H1 (cell line): Measurements from ENCODE around the gene NR2E1. TPM values are rescaled to one million over a fixed set of nuclear protein-coding genes. Genes with fewer than 3 reads are reported as not detected.
A peak's percentile ranks its signal among the peaks of the same experiment; 100 is the strongest.

Experiments
- CTCF ChIA-PET: fragments of 300-600 bp; sonication (Branson Sonifier 250); formaldehyde crosslinking; loops from one replicate; lab custom pipeline; 2021; ENCODE audit not compliant: partially characterized antibody; lab: Charles Lee
- POLR2A ChIA-PET: fragments of 300-600 bp; sonication (Branson Sonifier 250); formaldehyde crosslinking; loops from one replicate; lab custom pipeline; 2021; ENCODE audit warnings: inconsistent platforms; ENCODE audit not compliant: partially characterized antibody; lab: Charles Lee
- DNase-seq, 2 experiments: peaks; one replicate each; pipeline versions ENCODE4 v3.0.0 to v3.0.0-alpha.2; 2010 to 2022; ENCODE audit warnings: low spot score in 2 of 2, low read depth in 1 of 2, mixed read lengths in 1 of 2
- FAIRE-seq: peaks from 2 replicates; lab custom pipeline; 2011; peaks lifted over from hg19 to GRCh38; lab: Jason Lieb, UNC
- H2AFZ ChIP-seq: 2 replicates; pipeline ENCODE4 v1.8.1; 2012; ENCODE audit warnings: low read length, inconsistent platforms
- H2AK5ac ChIP-seq: 2 replicates; pipeline ENCODE4 v1.6.1; 2013; ENCODE audit warnings: low read depth, low read length
- H2BK120ac ChIP-seq: replicated peaks from 2 replicates; pipeline ENCODE3; 2013; ENCODE audit warnings: low read depth, low read length, inconsistent platforms
- H2BK12ac ChIP-seq: 2 replicates; pipeline ENCODE4 v1.6.1; 2013; ENCODE audit warnings: low read depth, low read length
- H2BK15ac ChIP-seq: 2 replicates; pipeline ENCODE4 v1.6.1; 2013; ENCODE audit warnings: low read length
- H2BK20ac ChIP-seq: 2 replicates; pipeline ENCODE4 v1.6.1; 2013; ENCODE audit warnings: low read length
- H2BK5ac ChIP-seq: 2 replicates; pipeline ENCODE4 v1.6.1; 2013; ENCODE audit warnings: low read depth, low read length
- H3K14ac ChIP-seq: 2 replicates; pipeline ENCODE4 v1.6.1; 2013; ENCODE audit warnings: inconsistent platforms; ENCODE audit not compliant: insufficient read length
- H3K18ac ChIP-seq: 2 replicates; pipeline ENCODE4 v1.6.1; 2013; ENCODE audit warnings: low read length; ENCODE audit errors: extremely low read depth
- H3K23ac ChIP-seq: 2 replicates; pipeline ENCODE4 v1.6.1; 2013; ENCODE audit warnings: inconsistent platforms; ENCODE audit not compliant: insufficient read length
- H3K23me2 ChIP-seq: 2 replicates; pipeline ENCODE4 v1.6.1; 2013; ENCODE audit warnings: low read depth, low read length
- H3K27ac ChIP-seq: 2 replicates; pipeline ENCODE4 v1.6.1; 2011; ENCODE audit warnings: low read depth, low read length, inconsistent platforms
- H3K27me3 ChIP-seq, 4 experiments: replicated peaks in 1 of 4; 1 replicate in 1 of 4; 2 replicates in 3 of 4; pipeline versions ENCODE4 v1.6.1 to v1.8.1; 2011 to 2013; ENCODE audit warnings: low read length in 3 of 4, mild to moderate bottlenecking in 3 of 4, inconsistent platforms in 2 of 4, mixed read lengths in 2 of 4, moderate library complexity in 1 of 4; ENCODE audit not compliant: control insufficient read depth in 3 of 4, insufficient read depth in 3 of 4; ENCODE audit errors: extremely low read depth in 1 of 4
- H3K36me3 ChIP-seq, 4 experiments: 2 replicates each; pipeline versions ENCODE4 v1.6.1 to v1.8.1; 2011 to 2013; ENCODE audit warnings: mild to moderate bottlenecking in 4 of 4, low read length in 3 of 4, moderate library complexity in 2 of 4, control low read depth in 1 of 4, inconsistent platforms in 1 of 4; ENCODE audit not compliant: insufficient read depth in 4 of 4, control insufficient read depth in 2 of 4
- H3K4ac ChIP-seq: replicated peaks from 2 replicates; pipeline ENCODE3; 2013; ENCODE audit warnings: low read length, low read depth, mixed read lengths, inconsistent platforms; ENCODE audit not compliant: insufficient read length
- H3K4me1 ChIP-seq, 4 experiments: replicated peaks in 1 of 4; 1 replicate in 1 of 4; 2 replicates in 3 of 4; pipeline versions ENCODE4 v1.6.1 to v1.8.1; 2011 to 2013; ENCODE audit warnings: low read length in 3 of 4, inconsistent platforms in 2 of 4, mixed read lengths in 1 of 4; ENCODE audit not compliant: insufficient read depth in 4 of 4, control insufficient read depth in 3 of 4
- H3K4me2 ChIP-seq, 2 experiments: 2 replicates each; pipeline versions ENCODE4 v1.6.1 to v1.8.1; 2011 to 2013; ENCODE audit warnings: low read depth in 2 of 2, low read length in 2 of 2, control low read depth in 1 of 2, inconsistent platforms in 1 of 2, mild to moderate bottlenecking in 1 of 2; ENCODE audit not compliant: insufficient read depth in 1 of 2
- H3K4me3 ChIP-seq, 4 experiments: fragments of 200-600, 300-600 bp in 1 of 4; sonication (generic), shearing (Covaris generic), sonication (Bioruptor Twin) in 1 of 4; 2 replicates each; pipeline versions ENCODE4 v1.5.1 to v1.8.1; 2011 to 2016; ENCODE audit warnings: low read length in 4 of 4, low read depth in 3 of 4, control low read depth in 2 of 4, inconsistent platforms in 2 of 4, mild to moderate bottlenecking in 2 of 4, mixed read lengths in 1 of 4, moderate library complexity in 1 of 4; ENCODE audit not compliant: insufficient read depth in 2 of 4; ENCODE audit errors: extremely low read depth in 1 of 4
- H3K56ac ChIP-seq: replicated peaks from 2 replicates; pipeline ENCODE3; 2013; ENCODE audit warnings: low read depth, mild to moderate bottlenecking, mixed read lengths, low read length, inconsistent platforms; ENCODE audit not compliant: insufficient read length
- H3K79me1 ChIP-seq: 2 replicates; pipeline ENCODE4 v1.6.1; 2013; ENCODE audit warnings: low read depth, low read length, control low read depth
- H3K79me2 ChIP-seq, 2 experiments: 2 replicates each; pipeline versions ENCODE4 v1.6.1 to v1.8.1; 2012 to 2013; ENCODE audit warnings: low read length in 2 of 2, mild to moderate bottlenecking in 2 of 2, inconsistent platforms in 1 of 2; ENCODE audit not compliant: insufficient read depth in 2 of 2, control insufficient read depth in 1 of 2
- H3K9ac ChIP-seq, 4 experiments: replicated peaks in 1 of 4; 1 replicate in 1 of 4; 2 replicates in 3 of 4; pipeline versions ENCODE4 v1.6.1 to v1.8.1; 2011 to 2013; ENCODE audit warnings: low read depth in 3 of 4, low read length in 3 of 4, control low read depth in 2 of 4, mild to moderate bottlenecking in 2 of 4, moderate library complexity in 2 of 4, inconsistent platforms in 1 of 4; ENCODE audit errors: extremely low read depth in 1 of 4
- H3K9me3 ChIP-seq, 2 experiments: 2 replicates each; pipeline versions ENCODE4 v1.6.1 to v1.8.1; 2012 to 2013; ENCODE audit warnings: mild to moderate bottlenecking in 2 of 2, moderate library complexity in 2 of 2, control low read depth in 1 of 2, inconsistent platforms in 1 of 2, low read depth in 1 of 2, low read length in 1 of 2, mixed read lengths in 1 of 2; ENCODE audit not compliant: insufficient read depth in 2 of 2
- H4K20me1 ChIP-seq, 2 experiments: replicated peaks in 1 of 2; 2 replicates each; pipeline versions ENCODE3 to v1.8.1; 2011 to 2013; ENCODE audit warnings: inconsistent platforms in 2 of 2, low read length in 2 of 2, mild to moderate bottlenecking in 1 of 2; ENCODE audit not compliant: insufficient read depth in 2 of 2, control insufficient read depth in 1 of 2
- H4K5ac ChIP-seq: 2 replicates; pipeline ENCODE4 v1.6.1; 2013; ENCODE audit warnings: low read length, low read depth, mixed read lengths, inconsistent platforms; ENCODE audit not compliant: insufficient read length
- H4K8ac ChIP-seq: 2 replicates; pipeline ENCODE4 v1.8.0; 2013; ENCODE audit warnings: mild to moderate bottlenecking, moderate library complexity, low read length, inconsistent platforms; ENCODE audit not compliant: insufficient read depth; ENCODE audit errors: extremely low read depth
- H4K91ac ChIP-seq: replicated peaks from 2 replicates; pipeline ENCODE3; 2013; ENCODE audit warnings: low read length, mixed read lengths, inconsistent platforms; ENCODE audit not compliant: insufficient read length
- RNF2 ChIP-seq: fragments of 200-900, 300-1000 bp; sonication (generic); IDR thresholded peaks from 2 replicates; pipeline ENCODE4 v1.7.1; 2016; ENCODE audit warnings: borderline replicate concordance, low read depth, mild to moderate bottlenecking, antibody characterized with exemption, low read length; ENCODE audit not compliant: poor library complexity, severe bottlenecking; ENCODE audit errors: missing control alignments
- SUZ12 ChIP-seq: fragments of 200-600 bp; sonication (generic); IDR thresholded peaks from 2 replicates; pipeline ENCODE4 v1.6.1; 2012; ENCODE audit warnings: mild to moderate bottlenecking, inconsistent platforms, low read length, moderate library complexity, mixed read lengths
- WGBS, 2 experiments: shearing (Covaris generic) in 1 of 2; methylation state at CpG; one replicate each; pipeline versions ENCODE4 v1.1.6 to v1.1.7; 2013 to 2015; ENCODE audit warnings: low lambda C conversion rate in 2 of 2, mixed read lengths in 2 of 2, inconsistent platforms in 1 of 2, low coverage in 1 of 2, missing lambda C conversion rate in 1 of 2; ENCODE audit not compliant: insufficient replicate concordance in 2 of 2, insufficient coverage in 1 of 2, insufficient read length in 1 of 2; ENCODE audit errors: extremely low coverage in 1 of 2, missing lambda C conversion rate in 1 of 2; 5-methylcytosine and 5-hydroxymethylcytosine counted together
- polyA plus RNA-seq, 7 experiments: library from polyadenylated mRNA; depleted of rRNA in 3 of 7; stranded (reverse) in 5 of 7; unstranded in 2 of 7; fragments of >200 nt in 5 of 7; fragments of 200-250 nt in 2 of 7; gene quantifications; 1 replicate in 5 of 7; 2 replicates in 1 of 7; 4 replicates in 1 of 7; pipeline versions ENCODE4 v1.2.1 to v1.2.3, GENCODE V29; 2011 to 2013; ENCODE audit warnings: missing spikeins in 2 of 7, mixed read lengths in 2 of 7
- total RNA-seq: library from RNA; stranded (reverse); fragmentation: NEBNext Ultra II Directional; extraction: Animal tissue kit (Norgen Biotek cat#: 25700); gene quantifications from 2 replicates; pipeline ENCODE4 v1.2.1, GENCODE V29; 2021

NR2E1 gene
- total and polyA plus RNA-seq, 2 of the 8 experiments (the other 6 are each of a cell fraction or from before 2014, with no cell fraction given), result not detected

GRCh38 chr6:108171291-108171917, 5.6 kb downstream of the NR2E1 start:
- H3K23ac ChIP-seq, result no peak overlapping the region
- no peaks in the 10 kb centered on the region for H3K79me2 ChIP-seq
- no peak overlapping the region for H2BK5ac ChIP-seq
- no peak overlapping the region for H3K27ac ChIP-seq
- peaks cover 94 to 100% (median 97%) of the 10 kb centered on the region in 4 experiments for H3K27me3 ChIP-seq
- no peak overlapping the region for H2BK15ac ChIP-seq
- H3K79me1 ChIP-seq, result no peaks in the 10 kb centered on the region
- peaks cover 0 to 47% (median 33%) of the 10 kb centered on the region in 4 experiments; a peak in 6 of 7 replicates for H3K4me1 ChIP-seq
- no peak overlapping the region for H2BK120ac ChIP-seq
- H3K14ac ChIP-seq, result no peak overlapping the region
- peak overlapping the region; percentile 59 to 83 for H3K4me2 ChIP-seq
- H2BK12ac ChIP-seq, result no peak overlapping the region
- WGBS, 2 experiments, result 3% methylated on average over 7 of the region's 21 CpGs; no CpG with 5 or more reads in 1 of the 2 experiments
- no peak overlapping the region for H2BK20ac ChIP-seq
- DNase-seq, result peak in 1 of 2 experiments; percentile 66
- ChIA-PET POLR2A (interaction anchor here (0.5 to 1.5 kb wide), 6 partner anchors 9 to 329 kb away, joined by 3 to 5 read pairs (median 3); no protein-coding TSS in a partner anchor), CTCF (interaction anchor here (0.8 to 10.8 kb wide), 9 partner anchors 8 to 321 kb away, joined by 3 to 85 read pairs (median 4); no protein-coding TSS in a partner anchor)
- no peak overlapping the region for H3K9ac ChIP-seq
- no peak overlapping the region for H2AK5ac ChIP-seq
- no peak overlapping the region for H4K8ac ChIP-seq
- no peak for FAIRE-seq
- no peak overlapping the region for H3K18ac ChIP-seq
- peaks cover 32 to 38% of the 10 kb centered on the region in 2 experiments for H4K20me1 ChIP-seq
- no peaks in the 10 kb centered on the region for H3K9me3 ChIP-seq
- H4K5ac ChIP-seq, result no peak overlapping the region
- peaks cover 0 to 4% (median 0%) of the 10 kb centered on the region in 4 experiments; a peak in 1 of 8 replicates for H3K36me3 ChIP-seq
- H3K56ac ChIP-seq, result no peak overlapping the region
- H3K23me2 ChIP-seq, result peaks cover 3% of the 10 kb centered on the region; the same call in 1 of the 2 replicates
- peak overlapping the region in 1 of 4 experiments; percentile 49; a peak in 2 of 8 replicates for H3K4me3 ChIP-seq
- H3K4ac ChIP-seq, result no peak overlapping the region
- no peak overlapping the region for H4K91ac ChIP-seq
- H2AFZ ChIP-seq, result no peak overlapping the region
- peak; percentile 64 for TF ChIP-seq RNF2
- peak; percentile 88 for TF ChIP-seq SUZ12
